Measurements from ENCODE around the gene TENT4A. TPM values are rescaled to one million over a fixed set of nuclear protein-coding genes. Genes with fewer than 3 reads are reported as not detected.

TENT4A gene
- total and polyA plus RNA-seq, 11 donors, result 4.3 to 20.3 (median 11.2) TPM

DNA sequence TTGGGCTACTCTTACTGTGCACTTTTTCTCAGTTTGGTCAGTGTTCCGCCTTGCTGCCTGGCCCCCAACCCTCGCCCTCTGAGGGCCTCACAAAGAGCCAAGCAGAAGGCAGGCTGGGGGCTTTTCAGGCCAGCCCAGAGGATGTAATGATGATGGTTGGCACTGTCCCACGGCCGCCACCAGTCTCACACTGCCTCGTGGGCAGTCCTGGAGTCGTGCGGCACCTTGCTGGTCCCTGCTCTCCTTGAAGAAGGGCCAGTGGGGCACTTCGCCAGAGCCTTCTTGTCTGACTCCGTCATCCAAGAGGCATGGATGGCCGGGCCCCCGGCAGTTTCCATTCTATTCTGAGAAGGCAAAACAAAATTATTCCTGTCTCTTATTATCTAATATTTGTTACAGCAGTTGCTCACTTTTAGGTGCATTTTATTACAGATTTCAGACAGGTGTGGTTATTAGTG lies 21.0 kb downstream of the TENT4A start:
- Histone ChIP-seq H3K27ac (peak overlapping the region in 1 of 12 donors; percentile 6), H3K4me1 (peaks cover 18 to 72% (median 59%) of the 10 kb centered on the region in 12 donors), H3K27me3 (no peaks in the 10 kb centered on the region), H3K9me3 (no peaks in the 10 kb centered on the region), H3K36me3 (peaks cover 0 to 24% (median 19%) of the 10 kb centered on the region in 9 donors), H3K4me3 (no peak overlapping the region)
- 43 to 70% (median 58%) methylated on average over 9 to 11 of the region's 11 CpGs for WGBS, 4 donors
- intact Hi-C loops (cut with DNase I), result loop anchor here in 1 of 10 donors (5.0 kb wide), 1 partner anchor 102 kb away; the partner anchor contains the start of genes NSUN2 and SRD5A1
- DNase-seq (peak in 4 of 5 donors; percentile 48 to 78 (median 53)), ATAC-seq (peak in 2 of 4 donors; percentile 16 to 44)
- TF ChIP-seq POLR2A (IDR thresholded peaks at IDR 0.05) (no peak), CTCF (IDR thresholded peaks at IDR 0.05) (no peak)

DNA sequence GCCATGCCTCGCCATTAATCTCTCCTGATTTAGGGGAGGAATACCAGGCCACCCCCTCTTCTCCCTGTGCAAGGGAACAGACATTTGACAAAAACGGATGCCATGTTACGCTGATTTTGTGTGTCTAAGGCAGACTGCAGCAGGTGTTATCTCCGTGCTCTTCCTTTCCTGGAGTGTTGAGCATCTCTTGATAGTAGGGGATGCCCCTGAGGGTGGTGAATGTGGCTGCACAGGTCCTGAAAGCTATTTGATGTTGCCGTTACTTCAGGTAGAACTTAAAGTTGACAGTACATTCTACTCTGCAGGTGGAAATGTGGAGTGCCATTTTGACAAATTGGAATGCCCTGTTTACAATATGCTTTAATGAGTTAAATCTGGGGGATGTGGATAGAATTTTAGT lies 21.5 kb downstream of the TENT4A start:
- Histone ChIP-seq H3K4me3 (no peak overlapping the region), H3K27me3 (no peaks in the 10 kb centered on the region), H3K36me3 (peaks cover 0 to 29% (median 24%) of the 10 kb centered on the region in 9 donors), H3K27ac (peak overlapping the region in 1 of 12 donors; percentile 6), H3K4me1 (peaks cover 16 to 67% (median 54%) of the 10 kb centered on the region in 12 donors), H3K9me3 (no peaks in the 10 kb centered on the region)
- ATAC-seq (no peak), DNase-seq (no peak)
- WGBS, 4 donors, result 73 to 80% (median 77%) methylated on average over 5 of the region's 5 CpGs
- intact Hi-C loops (cut with DNase I), result loop anchor here in 2 of 10 donors (5.0 kb wide), 1 partner anchor 102 kb away; the partner anchor contains the start of genes NSUN2 (in 2 of the 2) and SRD5A1 (in 2 of the 2)
- TF ChIP-seq CTCF (IDR thresholded peaks at IDR 0.05) (no peak), POLR2A (IDR thresholded peaks at IDR 0.05) (no peak)

GRCh38 chr5:6736106-6736505 lies 22.9 kb downstream of the TENT4A start:
- no peak for DNase-seq
- H3K36me3 ChIP-seq, result peaks cover 0 to 42% (median 37%) of the 10 kb centered on the region in 9 donors
- no peak for ATAC-seq
- 73 to 81% (median 75%) methylated on average over 7 of the region's 7 CpGs for WGBS, 4 donors
- H3K27me3 ChIP-seq, result no peaks in the 10 kb centered on the region
- no peak overlapping the region for H3K4me3 ChIP-seq
- intact Hi-C loops (cut with DNase I), result loop anchor here in 1 of 10 donors (5.0 kb wide), 1 partner anchor 104 kb away; the partner anchor contains the start of genes NSUN2 and SRD5A1
- no peaks in the 10 kb centered on the region for H3K9me3 ChIP-seq
- TF ChIP-seq CTCF (IDR thresholded peaks at IDR 0.05) (no peak), POLR2A (IDR thresholded peaks at IDR 0.05) (no peak)
- no peak overlapping the region for H3K27ac ChIP-seq
- peaks cover 16 to 54% (median 43%) of the 10 kb centered on the region in 12 donors for H3K4me1 ChIP-seq

DNA sequence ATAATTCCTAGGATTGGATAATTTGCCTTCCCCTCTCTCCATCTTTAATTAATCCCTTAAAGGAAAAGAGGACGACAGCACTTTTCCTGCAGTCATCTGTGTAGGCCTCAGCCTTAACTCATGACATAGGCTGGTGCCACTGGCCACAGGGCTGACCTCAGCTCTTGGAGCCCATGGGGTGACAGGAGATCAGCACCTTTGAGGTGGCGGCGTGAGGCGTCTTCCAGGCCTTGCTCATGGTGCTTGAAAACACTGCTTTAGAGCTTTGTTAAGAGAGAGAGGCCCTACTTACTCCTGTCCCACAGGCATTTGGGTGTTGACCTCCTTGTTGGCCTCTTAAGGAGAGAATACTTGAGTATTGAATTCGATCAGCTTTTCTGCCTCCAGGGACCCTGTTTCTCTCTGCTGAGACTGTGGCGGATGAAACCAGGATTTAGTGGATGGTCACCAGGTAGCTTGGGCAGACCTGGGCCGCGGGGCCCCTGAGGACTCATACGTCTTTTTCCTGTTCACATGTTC lies 23.4 kb downstream of the TENT4A start:
- intact Hi-C loops (cut with DNase I), result loop anchor here in 1 of 10 donors (5.0 kb wide), 1 partner anchor 104 kb away; the partner anchor contains the start of genes NSUN2 and SRD5A1
- H3K4me1 ChIP-seq, result peaks cover 15 to 49% (median 39%) of the 10 kb centered on the region in 12 donors
- WGBS, 4 donors, result 90 to 94% (median 93%) methylated on average over 9 of the region's 9 CpGs
- peak overlapping the region in 1 of 12 donors; percentile 63 for H3K27ac ChIP-seq
- no peaks in the 10 kb centered on the region for H3K27me3 ChIP-seq
- H3K9me3 ChIP-seq, result no peaks in the 10 kb centered on the region
- peaks cover 0 to 47% (median 41%) of the 10 kb centered on the region in 9 donors for H3K36me3 ChIP-seq
- DNase-seq (no peak), ATAC-seq (no peak)
- H3K4me3 ChIP-seq, result no peak overlapping the region
- TF ChIP-seq CTCF (IDR thresholded peaks at IDR 0.05) (no peak), POLR2A (IDR thresholded peaks at IDR 0.05) (no peak)
